Fibroblast of peridontal ligament (primary cell): ENCODE data around the gene FRMD3.
A peak's percentile ranks its signal among the peaks of the same experiment; 100 is the strongest.

ENCODE experiments used
- DNase-seq: peaks from one replicate; pipeline ENCODE4 v3.0.0-alpha.2; 2010; ENCODE audit errors: extremely low read depth

Gene FRMD3

GRCh38 chr9:83538172-83538889 lies at the start of gene FRMD3:
FRMD3 (minus strand) TSS chr9:83538401; CDS start chr9:83538231, 170 bp downstream.
- peak; percentile 12 for DNase-seq

- no peak for DNase-seq
Measured at GRCh38 chr9:83584995-83585394, 46.8 kb upstream of the FRMD3 start.

GRCh38 chr9:83583151-83584014 lies 45.2 kb upstream of the FRMD3 start:
- peak; percentile 63 for DNase-seq

- DNase-seq, result peak; percentile 64
Measured at GRCh38 chr9:83582029-83582428, 43.8 kb upstream of the FRMD3 start.

DNA sequence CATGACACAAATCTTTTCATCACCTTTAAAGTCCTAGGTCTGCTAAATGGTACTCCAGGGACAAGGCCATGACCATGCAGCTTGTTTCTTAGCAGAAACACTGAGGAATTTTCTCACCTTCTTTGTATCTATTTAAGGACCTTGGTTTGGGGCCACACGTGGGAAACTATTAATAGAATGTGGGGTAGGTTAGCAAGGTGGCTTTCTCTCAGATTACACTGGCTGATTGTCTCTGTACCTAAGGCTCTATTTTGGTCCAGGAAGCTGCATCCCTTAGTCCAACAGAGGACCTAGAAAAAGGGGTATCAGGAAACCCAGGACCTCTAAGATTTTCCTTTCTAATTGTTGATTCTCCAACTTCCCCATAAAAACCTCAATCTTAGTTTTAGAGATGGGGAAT lies 36.3 kb upstream of the FRMD3 start:
- no peak for DNase-seq

- peak; percentile 62 for DNase-seq
Measured at GRCh38 chr9:83572524-83572923, 34.3 kb upstream of the FRMD3 start.

DNA sequence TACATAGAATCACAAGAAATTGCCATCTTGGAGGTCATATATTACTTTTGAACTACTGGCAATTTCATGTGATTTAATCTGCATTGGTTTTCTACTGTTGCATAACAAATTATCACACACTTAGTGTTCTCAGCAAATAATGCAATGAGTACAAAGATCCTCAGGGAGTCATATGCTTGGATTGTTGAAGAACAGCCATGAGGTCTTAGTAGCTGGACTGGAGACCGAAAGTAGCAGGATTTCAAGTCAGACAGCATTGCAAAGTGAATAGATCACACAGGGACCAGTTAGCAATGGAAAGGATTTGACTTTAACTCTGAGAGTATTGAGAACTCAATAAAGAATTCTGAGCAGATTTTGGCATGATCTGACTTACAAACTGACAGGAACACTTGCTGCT lies 32.2 kb upstream of the FRMD3 start:
- peak; percentile 25 for DNase-seq

GRCh38 chr9:83569326-83569725 lies 31.1 kb upstream of the FRMD3 start:
- no peak for DNase-seq

DNA sequence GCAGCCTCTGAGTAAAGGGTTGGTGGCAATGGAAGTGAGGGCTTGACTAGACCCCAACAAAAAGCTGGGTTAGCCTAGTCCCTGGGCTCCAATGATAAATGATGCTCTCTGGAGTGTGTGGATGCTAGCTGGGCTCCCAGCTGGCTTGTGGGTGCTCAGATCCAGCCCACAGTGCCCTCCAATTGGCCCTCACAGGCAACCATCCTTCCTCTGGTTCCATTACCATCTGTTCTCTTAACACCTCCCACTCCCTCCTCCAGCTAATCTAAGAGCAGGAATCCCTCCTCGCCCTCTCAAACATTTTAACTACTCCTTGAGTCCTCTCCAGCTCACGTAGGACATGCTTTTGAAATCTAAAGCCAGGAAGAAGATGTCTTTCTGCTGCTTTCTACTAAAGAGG lies 25.2 kb upstream of the FRMD3 start:
- DNase-seq, result no peak

DNA sequence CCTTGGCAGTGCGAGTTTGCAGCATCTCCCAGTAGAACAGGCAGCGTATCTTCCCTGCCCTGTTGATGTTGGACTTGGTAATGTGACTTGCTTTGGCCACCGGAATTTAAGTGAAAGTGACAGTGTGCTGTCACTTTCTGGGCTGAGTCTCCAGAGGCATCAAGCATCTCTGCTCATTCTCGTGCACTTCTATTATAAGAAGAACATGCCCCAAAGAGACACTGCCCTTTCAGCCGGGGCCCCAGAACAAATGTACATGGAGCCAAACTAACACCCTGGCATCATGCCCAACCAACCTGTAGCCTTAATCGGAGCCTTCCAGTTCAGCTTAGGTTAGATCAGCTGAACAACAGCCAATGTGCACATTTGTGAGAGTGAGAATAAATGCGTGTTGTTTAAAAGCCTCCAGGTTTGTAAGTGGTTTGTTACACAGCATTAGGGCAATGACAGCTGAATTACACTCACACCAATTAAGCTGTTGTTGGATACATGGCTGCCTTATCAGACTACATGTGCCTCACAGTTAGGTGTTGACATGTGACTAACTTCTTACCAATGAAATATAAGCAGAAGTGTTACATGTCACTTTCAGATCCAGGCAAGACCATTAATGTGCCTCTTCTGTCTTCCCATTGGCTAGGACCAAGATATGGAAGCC lies 22.1 kb upstream of the FRMD3 start:
- no peak for DNase-seq

DNA sequence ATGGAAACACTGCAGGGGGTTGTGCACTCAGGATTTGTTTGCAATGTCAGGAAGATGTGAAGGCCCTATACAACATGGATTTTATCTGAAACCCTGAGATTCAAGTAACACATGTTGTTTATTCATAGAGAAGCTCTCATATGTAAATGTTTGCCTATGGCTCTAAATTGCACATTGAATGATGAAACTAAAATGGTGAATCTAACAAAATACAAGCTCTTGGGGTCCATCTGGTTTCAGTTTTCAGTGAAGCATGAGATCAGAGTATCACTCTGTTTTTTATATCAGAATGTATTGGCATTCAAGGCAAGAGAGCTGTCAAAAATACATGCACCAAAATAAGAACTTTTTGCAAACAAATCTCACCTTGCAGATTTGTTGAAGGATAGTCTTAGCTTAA lies 19.6 kb upstream of the FRMD3 start:
- no peak for DNase-seq

- no peak for DNase-seq
Measured at GRCh38 chr9:83557317-83557716, 19.1 kb upstream of the FRMD3 start.

GRCh38 chr9:83554278-83554677 lies 16.1 kb upstream of the FRMD3 start:
- DNase-seq, result no peak

GRCh38 chr9:83544002-83544698 lies 5.9 kb upstream of the FRMD3 start:
- peak; percentile 25 for DNase-seq

DNA sequence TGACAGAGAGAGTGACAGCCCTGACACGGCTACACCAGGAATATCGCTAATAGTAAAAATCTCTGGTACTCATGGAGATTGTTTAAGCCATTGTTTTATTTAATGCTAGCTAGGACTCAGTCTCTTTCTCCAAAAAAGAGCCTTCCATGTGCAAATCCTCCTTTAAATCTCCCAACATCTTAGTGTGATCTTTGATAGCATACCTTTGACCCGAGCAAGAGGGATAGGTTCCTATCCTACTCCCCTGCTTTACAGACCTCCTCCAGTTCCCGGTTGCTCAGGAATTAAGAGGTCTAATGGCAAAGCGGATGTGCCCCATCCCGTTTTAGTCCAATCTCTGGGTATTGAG lies 663 bp upstream of the FRMD3 start:
- no peak for DNase-seq

DNA sequence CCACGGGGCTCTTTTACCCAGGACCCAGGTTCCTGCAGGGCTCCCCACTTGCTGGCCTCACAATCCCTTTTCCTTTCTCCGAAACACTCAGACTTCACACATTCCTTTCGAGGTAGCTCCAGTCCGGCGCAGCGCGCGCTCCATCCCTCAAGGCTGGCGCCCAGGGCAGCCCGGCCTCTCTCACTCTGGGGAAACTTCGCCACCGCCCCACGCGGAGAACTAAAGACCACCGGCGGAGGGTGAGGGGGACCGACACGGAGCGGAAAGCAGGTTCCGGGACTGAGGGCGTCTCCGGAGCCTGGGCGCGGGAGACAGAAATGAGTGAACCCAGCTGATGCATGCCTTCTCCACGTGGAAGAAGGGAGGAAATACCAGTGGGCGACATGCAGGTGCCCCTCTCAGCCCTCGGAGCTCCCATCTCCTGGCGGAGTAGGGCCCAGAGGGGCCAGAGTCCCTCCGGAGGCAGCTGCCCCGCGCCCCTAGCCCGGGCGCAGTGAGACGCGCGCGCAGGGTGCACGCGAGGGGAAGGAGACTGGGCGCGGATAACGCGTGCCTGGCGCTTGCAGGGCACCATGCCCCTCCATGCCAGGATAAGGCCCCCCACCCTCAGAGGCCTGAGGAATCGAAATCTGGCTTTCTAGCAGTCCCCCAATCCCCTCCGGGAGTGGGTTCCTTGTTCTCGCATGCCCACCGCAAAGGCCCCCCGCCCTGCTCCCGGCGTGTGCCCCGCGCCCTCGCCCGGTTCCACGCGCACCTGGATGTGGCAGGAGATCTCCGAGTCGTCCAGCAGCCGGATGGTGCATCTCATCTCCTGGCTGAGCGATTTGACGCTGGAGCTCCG lies 650 bp downstream of the FRMD3 start:
- peak; percentile 3 for DNase-seq

- no peak for DNase-seq
Measured at GRCh38 chr9:83536332-83536731, 1.9 kb downstream of the FRMD3 start.

DNA sequence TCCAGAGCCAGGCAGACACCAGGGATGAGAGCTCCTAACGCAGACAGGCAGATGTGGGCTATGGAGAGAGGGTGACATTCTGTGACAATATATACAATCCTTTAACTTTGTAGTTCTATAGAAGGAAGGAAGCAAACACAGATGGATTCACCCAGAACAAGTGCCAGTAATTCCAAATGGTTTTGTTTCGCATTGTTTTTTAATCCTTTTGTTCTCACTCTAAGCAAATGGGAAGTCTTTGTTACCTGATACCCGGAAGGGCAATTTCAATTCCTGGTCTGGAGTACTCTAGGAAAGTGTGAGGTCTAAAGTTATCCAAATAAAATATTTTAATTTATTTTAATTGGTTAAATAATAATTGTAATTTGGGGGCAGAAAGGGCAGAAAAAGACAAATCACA lies 2.5 kb downstream of the FRMD3 start:
- no peak for DNase-seq

DNA sequence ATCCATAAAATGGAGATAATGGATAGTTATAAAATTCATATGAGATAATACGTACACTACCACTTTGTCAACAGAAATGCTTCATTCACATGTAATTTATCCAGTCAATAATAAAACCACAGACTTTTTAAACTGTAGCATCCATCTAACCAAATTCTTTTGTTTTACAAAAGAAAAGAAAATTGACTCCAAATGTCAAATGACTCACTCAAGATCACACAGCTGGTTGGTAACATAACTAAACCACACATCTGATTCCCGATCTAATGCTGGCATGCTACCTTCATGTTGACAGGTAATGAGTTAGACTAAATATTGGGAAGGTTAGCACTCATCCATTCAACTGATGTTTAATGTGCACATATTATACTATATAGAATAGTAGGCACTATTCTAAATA lies 4.9 kb downstream of the FRMD3 start:
- DNase-seq, result no peak

DNA sequence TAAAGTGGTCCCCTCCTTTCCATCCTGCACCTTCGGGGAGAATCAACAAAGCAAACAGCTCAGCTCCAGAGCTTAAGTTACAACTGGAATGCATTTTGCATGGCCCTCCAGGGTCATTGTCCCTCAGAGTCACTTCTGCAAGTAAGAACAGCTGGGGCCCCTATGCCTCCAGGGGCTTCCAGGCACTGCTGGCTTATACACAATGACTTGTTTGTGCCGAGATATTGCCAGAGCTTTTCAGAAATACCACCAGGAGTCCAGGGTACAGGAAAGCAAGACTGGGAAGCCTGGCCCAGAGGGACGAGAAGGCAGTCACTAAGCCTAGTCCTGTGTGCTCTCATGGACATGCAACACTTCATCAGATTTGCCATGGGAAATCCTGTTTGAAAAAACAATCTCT lies 11.3 kb downstream of the FRMD3 start:
- no peak for DNase-seq

- DNase-seq, result no peak
Measured at GRCh38 chr9:83526211-83526610, 12.0 kb downstream of the FRMD3 start.
